GM03348 (cell line): ENCODE results near the gene ZNF441.
"Not testable (repeated sequence)": the region's sequence is repeated elsewhere in the genome, so short reads cannot be mapped to it uniquely, and the experiment has no call there.

ENCODE experiments used
- DNase-seq: peaks from one replicate; pipeline ENCODE4 v3.0.0; 2012; ENCODE audit warnings: low spot score

The ZNF441 gene

GRCh38 chr19:11766597-11767591 is at the start of gene ZNF441:
ZNF441 (plus strand) TSS chr19:11767000; CDS start chr19:11767194, 194 bp downstream.
- DNase-seq, result peak; percentile 98

- DNase-seq, result no peak
Measured at GRCh38 chr19:11721681-11722080, 45.1 kb upstream of the ZNF441 start.

- no peak for DNase-seq
Measured at GRCh38 chr19:11722414-11722813, 44.4 kb upstream of the ZNF441 start.

- DNase-seq, result no peak
Measured at GRCh38 chr19:11729586-11729985, 37.2 kb upstream of the ZNF441 start.

- no peak for DNase-seq
Measured at GRCh38 chr19:11735375-11735774, 31.4 kb upstream of the ZNF441 start.

- peak; percentile 73 for DNase-seq
Measured at GRCh38 chr19:11736696-11737095, 30.1 kb upstream of the ZNF441 start.

GRCh38 chr19:11737964-11738745 is 28.6 kb upstream of the ZNF441 start:
- peak; percentile 49 for DNase-seq

- peak; percentile 97 for DNase-seq
Measured at GRCh38 chr19:11738746-11739620, 27.8 kb upstream of the ZNF441 start, which contains the start of gene ZNF823. ZNF823 (minus strand) TSS chr19:11738946; CDS start chr19:11738819, 127 bp downstream.

- DNase-seq, result no peak
Measured at GRCh38 chr19:11745869-11746268, 20.9 kb upstream of the ZNF441 start.

- no peak for DNase-seq
Measured at GRCh38 chr19:11747277-11747676, 19.5 kb upstream of the ZNF441 start.

- DNase-seq, result no peak
Measured at GRCh38 chr19:11749751-11750150, 17.0 kb upstream of the ZNF441 start.

- no peak for DNase-seq
Measured at GRCh38 chr19:11752244-11752736, 14.5 kb upstream of the ZNF441 start.

GRCh38 chr19:11754663-11755062 is 12.1 kb upstream of the ZNF441 start:
- DNase-seq, result no peak

GRCh38 chr19:11756965-11757364 is 9.8 kb upstream of the ZNF441 start:
- DNase-seq, result no peak

- DNase-seq, result no peak
Measured at GRCh38 chr19:11759805-11760204, 7.0 kb upstream of the ZNF441 start.

- DNase-seq, result no peak
Measured at GRCh38 chr19:11763117-11763516, 3.7 kb upstream of the ZNF441 start.

GRCh38 chr19:11763611-11764010 is 3.2 kb upstream of the ZNF441 start:
- DNase-seq, result no peak

GRCh38 chr19:11767633-11768133 is 883 bp downstream of the ZNF441 start:
- DNase-seq, result peak; percentile 60

- DNase-seq, result no peak
Measured at GRCh38 chr19:11769995-11770394, 3.2 kb downstream of the ZNF441 start.

GRCh38 chr19:11771520-11771919 is 4.7 kb downstream of the ZNF441 start:
- DNase-seq, result not testable (repeated sequence)

- not testable (repeated sequence) for DNase-seq
Measured at GRCh38 chr19:11776669-11777068, 9.9 kb downstream of the ZNF441 start.
